H9 (cell line): ENCODE results near the gene TRIM56. TPM values are rescaled to one million over a fixed set of nuclear protein-coding genes. Genes with fewer than 3 reads are reported as not detected.

ENCODE experiments used
- DNase-seq: peaks from one replicate; pipeline ENCODE4 v3.0.0-alpha.2; 2017
- H2AFZ ChIP-seq: one replicate; pipeline ENCODE4 v1.6.1; 2013; ENCODE audit warnings: mild to moderate bottlenecking, low read length, control low read depth, moderate library complexity
- H2AK5ac ChIP-seq: 2 replicates; pipeline ENCODE4 v1.6.1; 2013; ENCODE audit warnings: low read length, control low read depth, mixed read lengths; ENCODE audit not compliant: insufficient read length
- H2BK120ac ChIP-seq: one replicate; pipeline ENCODE4 v1.6.1; 2013; ENCODE audit warnings: low read depth, mild to moderate bottlenecking, low read length, control low read depth, inconsistent platforms; ENCODE audit not compliant: poor library complexity, severe bottlenecking
- H2BK12ac ChIP-seq: 2 replicates; pipeline ENCODE4 v1.6.1; 2013; ENCODE audit warnings: low read length, control low read depth, mixed read lengths, low read depth; ENCODE audit not compliant: insufficient read length
- H2BK15ac ChIP-seq: 2 replicates; pipeline ENCODE4 v1.6.1; 2013; ENCODE audit warnings: low read depth, low read length, control low read depth
- H2BK20ac ChIP-seq: one replicate; pipeline ENCODE4 v1.6.1; 2013; ENCODE audit warnings: low read depth, mild to moderate bottlenecking, low read length, control low read depth, inconsistent platforms; ENCODE audit not compliant: poor library complexity, severe bottlenecking
- H2BK5ac ChIP-seq: 2 replicates; pipeline ENCODE4 v1.6.1; 2013; ENCODE audit warnings: low read length, control low read depth, mixed read lengths; ENCODE audit not compliant: insufficient read length
- H3K14ac ChIP-seq: 2 replicates; pipeline ENCODE4 v1.6.1; 2013; ENCODE audit warnings: low read length, control low read depth; ENCODE audit not compliant: insufficient read depth
- H3K18ac ChIP-seq: 2 replicates; pipeline ENCODE4 v1.6.1; 2013; ENCODE audit warnings: low read depth, mild to moderate bottlenecking, mixed read lengths, low read length, control low read depth; ENCODE audit not compliant: insufficient read length
- H3K23ac ChIP-seq: 2 replicates; pipeline ENCODE4 v1.6.1; 2013; ENCODE audit warnings: low read length, control low read depth, mixed read lengths, low read depth; ENCODE audit not compliant: insufficient read length
- H3K23me2 ChIP-seq: 2 replicates; pipeline ENCODE4 v1.6.1; 2013; ENCODE audit warnings: low read depth, mild to moderate bottlenecking, mixed read lengths, low read length, control low read depth; ENCODE audit not compliant: insufficient read length, poor library complexity, severe bottlenecking
- H3K27ac ChIP-seq: 2 replicates; pipeline ENCODE4 v1.5.1; 2013; ENCODE audit warnings: low read length, control low read depth, mixed read lengths, low read depth; ENCODE audit not compliant: insufficient read length
- H3K27me3 ChIP-seq: 2 replicates; pipeline ENCODE4 v1.6.1; 2013; ENCODE audit warnings: low read length, control low read depth, inconsistent platforms; ENCODE audit not compliant: insufficient read depth
- H3K4ac ChIP-seq: 2 replicates; pipeline ENCODE4 v1.6.1; 2013; ENCODE audit warnings: low read depth, mild to moderate bottlenecking, control low read depth, inconsistent platforms, low read length, moderate library complexity
- H3K4me1 ChIP-seq: 2 replicates; pipeline ENCODE4 v1.6.1; 2013; ENCODE audit warnings: low read length, control low read depth, inconsistent platforms; ENCODE audit not compliant: insufficient read depth
- H3K4me2 ChIP-seq: 2 replicates; pipeline ENCODE4 v1.6.1; 2013; ENCODE audit warnings: low read length, control low read depth, mixed read lengths; ENCODE audit not compliant: insufficient read length, insufficient read depth
- H3K56ac ChIP-seq: 2 replicates; pipeline ENCODE4 v1.6.1; 2013; ENCODE audit warnings: low read depth, mild to moderate bottlenecking, mixed read lengths, low read length, control low read depth; ENCODE audit not compliant: insufficient read length
- H3K79me1 ChIP-seq: 2 replicates; pipeline ENCODE4 v1.6.1; 2013; ENCODE audit warnings: low read depth, mild to moderate bottlenecking, moderate library complexity, low read length, control low read depth, inconsistent platforms; ENCODE audit not compliant: insufficient read depth, poor library complexity, severe bottlenecking
- H3K79me2 ChIP-seq: 2 replicates; pipeline ENCODE4 v1.6.1; 2013; ENCODE audit warnings: low read length, control low read depth, inconsistent platforms; ENCODE audit not compliant: insufficient read depth
- H3K9ac ChIP-seq: 2 replicates; pipeline ENCODE4 v1.6.1; 2013; ENCODE audit warnings: low read length, control low read depth, mixed read lengths; ENCODE audit not compliant: insufficient read length; ENCODE audit errors: extremely low read depth
- H3K9me3 ChIP-seq: one replicate; pipeline ENCODE4 v1.6.1; 2013; ENCODE audit warnings: low read depth, low read length, inconsistent platforms; ENCODE audit not compliant: control insufficient read depth
- H3T11ph ChIP-seq: one replicate; pipeline ENCODE4 v1.6.1; 2013; ENCODE audit warnings: mild to moderate bottlenecking, low read length, control low read depth, inconsistent platforms
- H4K20me1 ChIP-seq: one replicate; pipeline ENCODE4 v1.6.1; 2013; ENCODE audit not compliant: control insufficient read depth, insufficient read length, insufficient read depth
- H4K5ac ChIP-seq: 2 replicates; pipeline ENCODE4 v1.6.1; 2013; ENCODE audit warnings: low read depth, mild to moderate bottlenecking, mixed read lengths, low read length, control low read depth; ENCODE audit not compliant: insufficient read length
- H4K8ac ChIP-seq: replicated peaks from 2 replicates; pipeline ENCODE4 v1.6.1; 2013; ENCODE audit warnings: low read length, control low read depth, mixed read lengths, low read depth; ENCODE audit not compliant: insufficient read length
- H4K91ac ChIP-seq: 2 replicates; pipeline ENCODE4 v1.6.1; 2013; ENCODE audit warnings: low read depth, mild to moderate bottlenecking, moderate library complexity, mixed read lengths, low read length, control low read depth; ENCODE audit not compliant: insufficient read length
- H3K27ac Mint-ChIP-seq, 3 experiments: 2 replicates in 2 of 3; 3 replicates in 1 of 3; pipeline ENCODE4 v1.8.0; 2020 to 2021; ENCODE audit warnings: mixed read lengths in 3 of 3, mild to moderate bottlenecking in 1 of 3, moderate library complexity in 1 of 3
- H3K27me3 Mint-ChIP-seq: 2 replicates; pipeline ENCODE4 v1.8.0; 2021; ENCODE audit warnings: low read depth, mild to moderate bottlenecking, moderate library complexity, mixed read lengths
- H3K36me3 Mint-ChIP-seq, 3 experiments: 2 replicates in 2 of 3; 3 replicates in 1 of 3; pipeline ENCODE4 v1.8.0; 2020 to 2021; ENCODE audit warnings: low read depth in 3 of 3, mixed read lengths in 3 of 3; ENCODE audit not compliant: insufficient read depth in 1 of 3
- H3K4me1 Mint-ChIP-seq, 2 experiments: 2 replicates each; pipeline ENCODE4 v1.8.0; 2020; ENCODE audit warnings: mixed read lengths in 2 of 2
- H3K4me3 Mint-ChIP-seq, 2 experiments: 2 replicates in 1 of 2; 3 replicates in 1 of 2; pipeline ENCODE4 v1.8.0; 2020 to 2021; ENCODE audit warnings: mild to moderate bottlenecking in 2 of 2, mixed read lengths in 2 of 2, moderate library complexity in 1 of 2
- H3K9me3 Mint-ChIP-seq, 2 experiments: 2 replicates in 1 of 2; 3 replicates in 1 of 2; pipeline ENCODE4 v1.8.0; 2020; ENCODE audit warnings: mild to moderate bottlenecking in 2 of 2, mixed read lengths in 2 of 2, moderate library complexity in 1 of 2
- WGBS: extraction: QIAGEN DNeasy Blood & Tissue Kit; methylation state at CpG from one replicate; pipeline ENCODE4 v1.1.7; 2013; ENCODE audit warnings: missing lambda C conversion rate, low lambda C conversion rate, mixed read lengths; ENCODE audit not compliant: insufficient read length; ENCODE audit errors: extremely low coverage; 5-methylcytosine and 5-hydroxymethylcytosine counted together
- total RNA-seq: library from RNA; stranded (reverse); gene quantifications from 2 replicates; pipeline ENCODE4 v1.2.1, GENCODE V29; 2021
- TF ChIP-seq, protein P1 (sequence below): fragments of 200-600 bp; sonication (generic); conservative IDR thresholded peaks from 3 replicates; pipeline ENCODE4 v1.8.0; 2021; ENCODE audit warnings: antibody characterized with exemption, mild to moderate bottlenecking

Gene TRIM56
- total RNA-seq, 1 experiment from 2014 or later: 21.8 TPM

DNA sequence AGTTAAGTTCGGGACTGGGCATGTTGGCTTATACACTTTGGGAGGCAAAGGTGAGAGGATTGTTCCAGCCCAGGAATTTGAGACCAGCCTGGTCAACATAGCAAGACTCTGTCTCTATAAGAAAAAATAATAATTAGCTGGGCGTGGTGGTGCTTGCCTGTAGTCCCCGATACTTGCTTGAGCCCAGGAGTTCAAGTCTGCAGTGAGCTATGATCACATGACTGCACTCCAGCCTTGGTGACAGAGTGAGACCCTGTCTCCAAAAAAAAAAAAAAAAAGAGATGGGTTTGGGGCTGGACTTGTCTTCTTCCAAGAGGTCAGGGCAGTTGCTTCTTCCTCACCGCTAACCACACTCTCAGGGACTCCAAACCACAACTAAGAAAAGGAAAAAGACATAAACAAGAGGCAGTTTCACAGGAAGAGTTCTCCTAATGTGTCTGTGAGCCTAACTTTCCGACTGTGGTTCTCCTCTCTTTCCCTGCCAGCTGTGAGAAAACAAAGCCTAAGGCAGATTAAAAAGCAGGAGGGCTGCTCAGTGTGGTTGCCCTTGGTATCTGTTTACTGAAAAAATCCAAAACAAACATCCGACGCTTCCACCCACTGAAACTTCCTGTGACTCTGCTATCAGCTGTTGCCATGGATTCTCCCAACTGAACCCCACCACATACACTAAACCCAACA, 39.2 kb downstream of the TRIM56 start:
- H3K4me1 Mint-ChIP-seq: peaks cover 48 to 56% of the 10 kb centered on the region in 2 experiments
- Histone ChIP-seq H2BK15ac (no peak overlapping the region), H4K8ac (no peak overlapping the region), H2BK12ac (no peak overlapping the region), H3K23ac (no peak overlapping the region), H3K79me2 (no peaks in the 10 kb centered on the region), H3K9ac (no peak overlapping the region), H3K18ac (no peak overlapping the region), H3K4me2 (no peak overlapping the region), H3K56ac (no peak overlapping the region), H2AFZ (no peak overlapping the region), H3K79me1 (no peaks in the 10 kb centered on the region), H3T11ph (no peak overlapping the region), H3K4ac (no peak overlapping the region), H2AK5ac (no peak overlapping the region), H3K9me3 (no peaks in the 10 kb centered on the region), H3K4me1 (peaks cover 13% of the 10 kb centered on the region; the same call in 1 of the 2 replicates), H3K27ac (no peak overlapping the region), H4K20me1 (no peaks in the 10 kb centered on the region), H4K5ac (no peak overlapping the region), H4K91ac (no peak overlapping the region), H3K27me3 (no peaks in the 10 kb centered on the region), H2BK120ac (peak overlapping the region; percentile 74), H3K14ac (peak overlapping the region; percentile 29; the same call in 1 of the 2 replicates), H3K23me2 (no peaks in the 10 kb centered on the region), H2BK20ac (no peak overlapping the region), H2BK5ac (no peak overlapping the region)
- peaks cover 6 to 7% of the 10 kb centered on the region in 2 experiments; a peak in 3 of 5 replicates for H3K9me3 Mint-ChIP-seq
- peaks cover 0 to 5% (median 3%) of the 10 kb centered on the region in 3 experiments; a peak in 3 of 7 replicates for H3K36me3 Mint-ChIP-seq
- H3K27me3 Mint-ChIP-seq: peaks cover 7% of the 10 kb centered on the region
- peak overlapping the region; percentile 85 to 91 (median 91); a peak in 5 of 7 replicates for H3K27ac Mint-ChIP-seq
- no CpG with 5 or more reads among the region's 7 CpGs for WGBS
- DNase-seq: no peak
- TF ChIP-seq, protein P1, sequence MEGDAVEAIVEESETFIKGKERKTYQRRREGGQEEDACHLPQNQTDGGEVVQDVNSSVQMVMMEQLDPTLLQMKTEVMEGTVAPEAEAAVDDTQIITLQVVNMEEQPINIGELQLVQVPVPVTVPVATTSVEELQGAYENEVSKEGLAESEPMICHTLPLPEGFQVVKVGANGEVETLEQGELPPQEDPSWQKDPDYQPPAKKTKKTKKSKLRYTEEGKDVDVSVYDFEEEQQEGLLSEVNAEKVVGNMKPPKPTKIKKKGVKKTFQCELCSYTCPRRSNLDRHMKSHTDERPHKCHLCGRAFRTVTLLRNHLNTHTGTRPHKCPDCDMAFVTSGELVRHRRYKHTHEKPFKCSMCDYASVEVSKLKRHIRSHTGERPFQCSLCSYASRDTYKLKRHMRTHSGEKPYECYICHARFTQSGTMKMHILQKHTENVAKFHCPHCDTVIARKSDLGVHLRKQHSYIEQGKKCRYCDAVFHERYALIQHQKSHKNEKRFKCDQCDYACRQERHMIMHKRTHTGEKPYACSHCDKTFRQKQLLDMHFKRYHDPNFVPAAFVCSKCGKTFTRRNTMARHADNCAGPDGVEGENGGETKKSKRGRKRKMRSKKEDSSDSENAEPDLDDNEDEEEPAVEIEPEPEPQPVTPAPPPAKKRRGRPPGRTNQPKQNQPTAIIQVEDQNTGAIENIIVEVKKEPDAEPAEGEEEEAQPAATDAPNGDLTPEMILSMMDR: no peak
- H3K4me3 Mint-ChIP-seq: no peak overlapping the region
